ENCODE results near the gene POLK.
"Not testable (repeated sequence)": the region's sequence is repeated elsewhere in the genome, so short reads cannot be mapped to it uniquely, and the experiment has no call there.

Gene POLK

DNA sequence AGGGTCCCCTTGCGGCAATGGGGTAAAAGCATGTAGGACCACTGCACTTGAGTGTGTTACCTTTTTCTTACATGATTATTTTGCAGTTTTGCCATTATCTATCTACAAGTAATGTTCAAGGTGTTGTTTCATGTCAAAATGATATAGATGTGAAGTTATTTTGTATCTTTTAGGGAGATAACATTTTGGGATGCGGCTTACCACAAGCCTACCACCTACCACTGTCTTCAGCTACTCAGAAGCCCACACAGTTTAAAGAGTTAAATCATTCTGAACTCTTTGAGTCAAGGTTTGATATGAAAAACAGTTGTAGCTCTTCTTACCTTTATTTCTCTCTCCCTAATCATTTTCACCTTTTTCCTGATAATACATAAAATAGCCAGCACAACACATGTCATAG is 20.1 kb upstream of the POLK start:
- TF ChIP-seq, protein P1, sequence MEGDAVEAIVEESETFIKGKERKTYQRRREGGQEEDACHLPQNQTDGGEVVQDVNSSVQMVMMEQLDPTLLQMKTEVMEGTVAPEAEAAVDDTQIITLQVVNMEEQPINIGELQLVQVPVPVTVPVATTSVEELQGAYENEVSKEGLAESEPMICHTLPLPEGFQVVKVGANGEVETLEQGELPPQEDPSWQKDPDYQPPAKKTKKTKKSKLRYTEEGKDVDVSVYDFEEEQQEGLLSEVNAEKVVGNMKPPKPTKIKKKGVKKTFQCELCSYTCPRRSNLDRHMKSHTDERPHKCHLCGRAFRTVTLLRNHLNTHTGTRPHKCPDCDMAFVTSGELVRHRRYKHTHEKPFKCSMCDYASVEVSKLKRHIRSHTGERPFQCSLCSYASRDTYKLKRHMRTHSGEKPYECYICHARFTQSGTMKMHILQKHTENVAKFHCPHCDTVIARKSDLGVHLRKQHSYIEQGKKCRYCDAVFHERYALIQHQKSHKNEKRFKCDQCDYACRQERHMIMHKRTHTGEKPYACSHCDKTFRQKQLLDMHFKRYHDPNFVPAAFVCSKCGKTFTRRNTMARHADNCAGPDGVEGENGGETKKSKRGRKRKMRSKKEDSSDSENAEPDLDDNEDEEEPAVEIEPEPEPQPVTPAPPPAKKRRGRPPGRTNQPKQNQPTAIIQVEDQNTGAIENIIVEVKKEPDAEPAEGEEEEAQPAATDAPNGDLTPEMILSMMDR (IDR thresholded peaks at IDR 0.05; ENCODE audit: extremely low read depth, insufficient read depth, missing control alignments), result no peak
- in situ Hi-C loops (cut with MboI; ENCODE audit: low pct_unique_long_range_greater_than_20kb, low sequenced_read_pairs, unreplicated experiment), result no loop called here

DNA sequence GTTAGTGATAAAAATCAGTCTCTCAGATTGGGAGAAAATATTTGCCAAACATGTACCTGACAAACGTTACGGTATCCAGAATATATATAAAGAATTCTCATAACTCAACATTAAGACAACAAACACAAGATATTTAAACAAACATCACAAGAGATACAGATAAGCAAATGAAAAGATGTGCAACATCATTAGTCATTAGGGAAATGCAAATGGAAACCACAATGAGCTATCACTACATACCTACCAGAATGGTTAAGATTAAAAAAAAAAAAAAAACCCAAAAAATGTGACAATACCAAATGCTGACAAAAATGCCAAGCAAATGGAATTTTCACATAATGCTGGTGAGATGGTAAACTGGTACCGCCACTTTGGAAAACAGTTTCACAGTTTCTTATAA is 15.7 kb upstream of the POLK start:
- DNase-seq (ENCODE audit: low spot score), result no peak
- in situ Hi-C loops (cut with MboI; ENCODE audit: low pct_unique_long_range_greater_than_20kb, low sequenced_read_pairs, unreplicated experiment), result no loop called here
- TF ChIP-seq, protein P1 (IDR thresholded peaks at IDR 0.05; ENCODE audit: extremely low read depth, insufficient read depth, missing control alignments), result no peak

More for the DNA sequence above, 20.1 kb upstream of the POLK start:
- DNase-seq (ENCODE audit: low spot score), result no peak

DNA sequence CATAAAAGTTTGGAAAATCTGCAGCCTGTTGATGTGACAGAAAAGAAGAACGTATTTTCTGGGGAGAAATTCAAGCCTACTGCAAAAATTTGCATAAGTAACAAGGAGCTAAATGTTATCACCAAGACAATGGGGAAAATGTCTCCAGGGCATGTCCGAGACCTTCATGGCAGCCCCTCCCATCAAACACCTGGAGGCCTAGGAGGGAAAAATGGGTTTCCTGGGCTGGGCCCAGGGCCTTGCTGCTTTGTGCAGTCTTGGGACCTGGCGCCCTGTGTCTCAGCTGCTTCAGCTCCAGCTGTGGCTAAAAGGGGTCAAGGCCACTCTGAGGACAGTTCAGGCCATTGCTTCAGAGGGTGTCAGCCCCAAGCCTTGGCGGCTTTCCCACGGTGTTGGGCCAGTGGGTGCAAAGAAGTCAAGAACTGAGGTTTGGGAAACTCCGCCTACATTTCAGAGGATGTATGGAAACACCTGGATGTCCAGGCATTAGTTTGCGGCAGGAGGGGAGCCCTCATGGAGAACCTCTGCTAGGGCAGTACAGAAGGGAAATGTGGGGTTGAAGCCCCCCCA is 13.4 kb upstream of the POLK start:
- in situ Hi-C loops (cut with MboI; ENCODE audit: low pct_unique_long_range_greater_than_20kb, low sequenced_read_pairs, unreplicated experiment), result no loop called here
- TF ChIP-seq, protein P1 (IDR thresholded peaks at IDR 0.05; ENCODE audit: extremely low read depth, insufficient read depth, missing control alignments), result no peak
- no peak for DNase-seq (ENCODE audit: low spot score)

DNA sequence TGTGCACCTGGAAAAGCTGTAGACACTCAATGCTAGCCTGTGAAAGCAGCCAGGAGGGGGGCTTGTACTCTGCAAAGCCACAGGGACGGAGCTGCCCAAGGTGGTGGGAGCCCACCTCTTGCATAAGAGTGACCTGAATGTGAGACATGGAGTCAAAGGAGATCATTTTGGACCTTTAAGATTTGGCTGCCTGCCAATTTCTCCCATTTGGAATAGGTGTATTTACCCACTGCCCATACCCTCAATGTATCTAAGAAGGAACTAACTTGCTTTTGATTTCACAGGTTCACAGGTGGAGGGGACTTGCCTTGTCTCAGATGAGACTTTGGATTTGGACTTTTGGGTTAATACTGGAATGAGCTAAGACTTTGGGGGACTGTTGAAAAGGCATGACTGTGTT is 12.8 kb upstream of the POLK start:
- DNase-seq (ENCODE audit: low spot score); in situ Hi-C loops (cut with MboI; ENCODE audit: low pct_unique_long_range_greater_than_20kb, low sequenced_read_pairs, unreplicated experiment): not testable (repeated sequence)

DNA sequence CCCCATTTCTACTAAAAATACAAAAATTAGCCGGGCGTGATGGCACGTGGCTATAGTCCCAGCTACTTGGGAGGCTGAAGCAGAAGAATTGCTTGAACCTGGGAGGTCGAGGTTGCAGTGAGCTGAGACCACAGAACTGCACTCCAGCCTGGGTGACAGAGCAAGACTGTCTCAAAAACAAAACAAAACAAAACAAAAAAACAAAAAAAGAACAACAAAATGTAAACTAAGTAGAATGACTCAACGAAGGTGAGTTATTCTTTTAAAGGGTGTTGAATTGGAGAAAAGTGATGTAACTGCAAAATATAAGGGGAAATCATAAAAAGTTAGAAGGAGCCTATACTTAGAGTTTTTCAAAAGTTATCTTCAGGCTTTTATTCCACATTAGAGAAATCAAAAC is 6.6 kb upstream of the POLK start:
- DNase-seq (ENCODE audit: low spot score); in situ Hi-C loops (cut with MboI; ENCODE audit: low pct_unique_long_range_greater_than_20kb, low sequenced_read_pairs, unreplicated experiment): not testable (repeated sequence)

DNA sequence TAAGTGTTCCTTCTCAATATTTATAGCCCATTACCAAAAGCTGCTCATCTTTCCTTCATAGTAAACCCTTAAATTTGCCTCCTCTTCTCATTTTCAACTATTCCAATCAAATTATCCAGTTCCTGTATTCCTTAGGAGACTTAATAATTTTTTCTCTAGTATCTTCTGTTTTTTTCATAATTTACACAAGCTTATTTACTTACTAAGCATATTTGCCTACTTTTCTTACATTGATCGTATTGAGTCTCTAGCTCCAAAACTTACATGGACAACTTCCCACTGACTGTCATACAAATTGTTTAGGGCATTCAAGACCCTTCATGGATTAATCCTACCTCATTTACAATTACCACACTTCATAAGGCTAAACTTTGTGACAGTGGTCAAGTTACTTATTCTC is 3.9 kb upstream of the POLK start:
- TF ChIP-seq, protein P1 (IDR thresholded peaks at IDR 0.05; ENCODE audit: extremely low read depth, insufficient read depth, missing control alignments), result no peak
- no peak for DNase-seq (ENCODE audit: low spot score)
- in situ Hi-C loops (cut with MboI; ENCODE audit: low pct_unique_long_range_greater_than_20kb, low sequenced_read_pairs, unreplicated experiment), result no loop called here

DNA sequence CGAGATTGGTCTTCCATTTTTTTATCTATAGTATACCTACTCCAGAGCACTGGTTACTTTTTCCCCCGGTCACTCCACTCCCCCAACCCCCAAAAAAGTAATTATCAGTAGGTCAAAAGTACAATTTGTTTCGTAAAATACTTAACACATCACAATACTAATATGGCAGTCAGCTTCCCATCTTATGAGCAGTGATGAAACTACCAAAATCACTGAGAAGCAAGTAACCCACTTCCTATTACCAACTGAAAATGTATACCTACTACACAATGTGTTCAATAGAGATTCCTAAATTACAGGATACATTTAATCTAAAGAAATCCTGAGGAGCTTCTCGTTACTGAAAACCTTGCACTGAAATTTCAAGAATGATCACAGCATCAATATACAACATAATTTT is 2.1 kb upstream of the POLK start:
- in situ Hi-C loops (cut with MboI; ENCODE audit: low pct_unique_long_range_greater_than_20kb, low sequenced_read_pairs, unreplicated experiment), result no loop called here
- DNase-seq (ENCODE audit: low spot score), result no peak
- TF ChIP-seq, protein P1 (IDR thresholded peaks at IDR 0.05; ENCODE audit: extremely low read depth, insufficient read depth, missing control alignments), result no peak

DNA sequence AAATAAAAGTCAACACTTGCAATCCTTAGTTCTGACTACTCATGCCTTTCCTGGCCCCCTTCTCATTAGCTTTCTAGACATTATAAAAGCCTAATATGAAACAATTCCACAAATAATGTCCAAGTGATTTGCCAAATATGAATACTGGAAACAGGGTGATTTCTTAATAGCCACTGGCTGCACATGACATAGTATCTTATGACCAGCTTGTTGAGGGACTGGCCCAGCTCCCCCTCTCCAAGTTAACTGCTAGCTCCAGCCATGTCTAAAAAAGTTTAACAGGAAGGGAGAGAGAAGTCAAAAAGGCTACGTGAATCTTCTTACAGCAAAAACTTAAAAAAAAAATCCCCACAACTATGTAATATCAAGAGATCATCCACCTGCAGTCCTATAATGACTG is 1.7 kb upstream of the POLK start:
- TF ChIP-seq, protein P1 (IDR thresholded peaks at IDR 0.05; ENCODE audit: extremely low read depth, insufficient read depth, missing control alignments), result no peak
- in situ Hi-C loops (cut with MboI; ENCODE audit: low pct_unique_long_range_greater_than_20kb, low sequenced_read_pairs, unreplicated experiment), result loop anchor here (5.0 kb wide), 1 partner anchor 62 kb away; no protein-coding TSS in a partner anchor
- peak; percentile 34 for DNase-seq (ENCODE audit: low spot score)

Data from GM13977 (cell line).